H1 (cell line): ENCODE measurements around the gene TMUB1. TPM values are rescaled to one million over a fixed set of nuclear protein-coding genes. Genes with fewer than 3 reads are reported as not detected.

Experiments
- CTCF ChIA-PET: fragments of 300-600 bp; sonication (Branson Sonifier 250); formaldehyde crosslinking; loops from one replicate; lab custom pipeline; 2021; ENCODE audit not compliant: partially characterized antibody; lab: Charles Lee
- POLR2A ChIA-PET: fragments of 300-600 bp; sonication (Branson Sonifier 250); formaldehyde crosslinking; loops from one replicate; lab custom pipeline; 2021; ENCODE audit warnings: inconsistent platforms; ENCODE audit not compliant: partially characterized antibody; lab: Charles Lee
- DNase-seq, 2 experiments: peaks; one replicate each; pipeline versions ENCODE4 v3.0.0 to v3.0.0-alpha.2; 2010 to 2022; ENCODE audit warnings: low spot score in 2 of 2, low read depth in 1 of 2, mixed read lengths in 1 of 2
- FAIRE-seq: peaks from 2 replicates; lab custom pipeline; 2011; peaks lifted over from hg19 to GRCh38; lab: Jason Lieb, UNC
- H2AFZ ChIP-seq: 2 replicates; pipeline ENCODE4 v1.8.1; 2012; ENCODE audit warnings: low read length, inconsistent platforms
- H2AK5ac ChIP-seq: 2 replicates; pipeline ENCODE4 v1.6.1; 2013; ENCODE audit warnings: low read depth, low read length
- H2BK120ac ChIP-seq: replicated peaks from 2 replicates; pipeline ENCODE3; 2013; ENCODE audit warnings: low read depth, low read length, inconsistent platforms
- H2BK12ac ChIP-seq: 2 replicates; pipeline ENCODE4 v1.6.1; 2013; ENCODE audit warnings: low read depth, low read length
- H2BK15ac ChIP-seq: 2 replicates; pipeline ENCODE4 v1.6.1; 2013; ENCODE audit warnings: low read length
- H2BK20ac ChIP-seq: 2 replicates; pipeline ENCODE4 v1.6.1; 2013; ENCODE audit warnings: low read length
- H2BK5ac ChIP-seq: 2 replicates; pipeline ENCODE4 v1.6.1; 2013; ENCODE audit warnings: low read depth, low read length
- H3K14ac ChIP-seq: 2 replicates; pipeline ENCODE4 v1.6.1; 2013; ENCODE audit warnings: inconsistent platforms; ENCODE audit not compliant: insufficient read length
- H3K18ac ChIP-seq: 2 replicates; pipeline ENCODE4 v1.6.1; 2013; ENCODE audit warnings: low read length; ENCODE audit errors: extremely low read depth
- H3K23ac ChIP-seq: 2 replicates; pipeline ENCODE4 v1.6.1; 2013; ENCODE audit warnings: inconsistent platforms; ENCODE audit not compliant: insufficient read length
- H3K23me2 ChIP-seq: 2 replicates; pipeline ENCODE4 v1.6.1; 2013; ENCODE audit warnings: low read depth, low read length
- H3K27ac ChIP-seq: 2 replicates; pipeline ENCODE4 v1.6.1; 2011; ENCODE audit warnings: low read depth, low read length, inconsistent platforms
- H3K27me3 ChIP-seq, 4 experiments: replicated peaks in 1 of 4; 1 replicate in 1 of 4; 2 replicates in 3 of 4; pipeline versions ENCODE4 v1.6.1 to v1.8.1; 2011 to 2013; ENCODE audit warnings: low read length in 3 of 4, mild to moderate bottlenecking in 3 of 4, inconsistent platforms in 2 of 4, mixed read lengths in 2 of 4, moderate library complexity in 1 of 4; ENCODE audit not compliant: control insufficient read depth in 3 of 4, insufficient read depth in 3 of 4; ENCODE audit errors: extremely low read depth in 1 of 4
- H3K36me3 ChIP-seq, 4 experiments: 2 replicates each; pipeline versions ENCODE4 v1.6.1 to v1.8.1; 2011 to 2013; ENCODE audit warnings: mild to moderate bottlenecking in 4 of 4, low read length in 3 of 4, moderate library complexity in 2 of 4, control low read depth in 1 of 4, inconsistent platforms in 1 of 4; ENCODE audit not compliant: insufficient read depth in 4 of 4, control insufficient read depth in 2 of 4
- H3K4ac ChIP-seq: replicated peaks from 2 replicates; pipeline ENCODE3; 2013; ENCODE audit warnings: low read length, low read depth, mixed read lengths, inconsistent platforms; ENCODE audit not compliant: insufficient read length
- H3K4me1 ChIP-seq, 4 experiments: replicated peaks in 1 of 4; 1 replicate in 1 of 4; 2 replicates in 3 of 4; pipeline versions ENCODE4 v1.6.1 to v1.8.1; 2011 to 2013; ENCODE audit warnings: low read length in 3 of 4, inconsistent platforms in 2 of 4, mixed read lengths in 1 of 4; ENCODE audit not compliant: insufficient read depth in 4 of 4, control insufficient read depth in 3 of 4
- H3K4me2 ChIP-seq, 2 experiments: 2 replicates each; pipeline versions ENCODE4 v1.6.1 to v1.8.1; 2011 to 2013; ENCODE audit warnings: low read depth in 2 of 2, low read length in 2 of 2, control low read depth in 1 of 2, inconsistent platforms in 1 of 2, mild to moderate bottlenecking in 1 of 2; ENCODE audit not compliant: insufficient read depth in 1 of 2
- H3K4me3 ChIP-seq, 4 experiments: fragments of 200-600, 300-600 bp in 1 of 4; sonication (generic), shearing (Covaris generic), sonication (Bioruptor Twin) in 1 of 4; 2 replicates each; pipeline versions ENCODE4 v1.5.1 to v1.8.1; 2011 to 2016; ENCODE audit warnings: low read length in 4 of 4, low read depth in 3 of 4, control low read depth in 2 of 4, inconsistent platforms in 2 of 4, mild to moderate bottlenecking in 2 of 4, mixed read lengths in 1 of 4, moderate library complexity in 1 of 4; ENCODE audit not compliant: insufficient read depth in 2 of 4; ENCODE audit errors: extremely low read depth in 1 of 4
- H3K56ac ChIP-seq: replicated peaks from 2 replicates; pipeline ENCODE3; 2013; ENCODE audit warnings: low read depth, mild to moderate bottlenecking, mixed read lengths, low read length, inconsistent platforms; ENCODE audit not compliant: insufficient read length
- H3K79me1 ChIP-seq: 2 replicates; pipeline ENCODE4 v1.6.1; 2013; ENCODE audit warnings: low read depth, low read length, control low read depth
- H3K79me2 ChIP-seq, 2 experiments: 2 replicates each; pipeline versions ENCODE4 v1.6.1 to v1.8.1; 2012 to 2013; ENCODE audit warnings: low read length in 2 of 2, mild to moderate bottlenecking in 2 of 2, inconsistent platforms in 1 of 2; ENCODE audit not compliant: insufficient read depth in 2 of 2, control insufficient read depth in 1 of 2
- H3K9ac ChIP-seq, 4 experiments: replicated peaks in 1 of 4; 1 replicate in 1 of 4; 2 replicates in 3 of 4; pipeline versions ENCODE4 v1.6.1 to v1.8.1; 2011 to 2013; ENCODE audit warnings: low read depth in 3 of 4, low read length in 3 of 4, control low read depth in 2 of 4, mild to moderate bottlenecking in 2 of 4, moderate library complexity in 2 of 4, inconsistent platforms in 1 of 4; ENCODE audit errors: extremely low read depth in 1 of 4
- H3K9me3 ChIP-seq, 2 experiments: 2 replicates each; pipeline versions ENCODE4 v1.6.1 to v1.8.1; 2012 to 2013; ENCODE audit warnings: mild to moderate bottlenecking in 2 of 2, moderate library complexity in 2 of 2, control low read depth in 1 of 2, inconsistent platforms in 1 of 2, low read depth in 1 of 2, low read length in 1 of 2, mixed read lengths in 1 of 2; ENCODE audit not compliant: insufficient read depth in 2 of 2
- H4K20me1 ChIP-seq, 2 experiments: replicated peaks in 1 of 2; 2 replicates each; pipeline versions ENCODE3 to v1.8.1; 2011 to 2013; ENCODE audit warnings: inconsistent platforms in 2 of 2, low read length in 2 of 2, mild to moderate bottlenecking in 1 of 2; ENCODE audit not compliant: insufficient read depth in 2 of 2, control insufficient read depth in 1 of 2
- H4K5ac ChIP-seq: 2 replicates; pipeline ENCODE4 v1.6.1; 2013; ENCODE audit warnings: low read length, low read depth, mixed read lengths, inconsistent platforms; ENCODE audit not compliant: insufficient read length
- H4K8ac ChIP-seq: 2 replicates; pipeline ENCODE4 v1.8.0; 2013; ENCODE audit warnings: mild to moderate bottlenecking, moderate library complexity, low read length, inconsistent platforms; ENCODE audit not compliant: insufficient read depth; ENCODE audit errors: extremely low read depth
- H4K91ac ChIP-seq: replicated peaks from 2 replicates; pipeline ENCODE3; 2013; ENCODE audit warnings: low read length, mixed read lengths, inconsistent platforms; ENCODE audit not compliant: insufficient read length
- CBX5 ChIP-seq: fragments of 300-800, 300-1000 bp; sonication (generic); IDR thresholded peaks from 2 replicates; pipeline ENCODE4 v1.7.1; 2016; ENCODE audit warnings: antibody characterized with exemption, low read length, low read depth
- CBX8 ChIP-seq: fragments of 300-800, 300-1000 bp; sonication (generic); IDR thresholded peaks from 2 replicates; pipeline ENCODE4 v1.7.1; 2016; ENCODE audit warnings: low read depth, low read length, borderline replicate concordance
- CHD1 ChIP-seq: IDR thresholded peaks from 2 replicates; pipeline ENCODE4 v1.6.1; 2012; ENCODE audit warnings: low read depth, low read length, improper control_type of control experiment
- HDAC2 ChIP-seq, 2 experiments: fragments of 300-600 bp in 1 of 2; sonication (generic) in 1 of 2; IDR thresholded peaks; 2 replicates each; pipeline ENCODE4 v1.6.1; 2011 to 2012; ENCODE audit warnings: low read depth in 2 of 2, low read length in 2 of 2, mild to moderate bottlenecking in 2 of 2, moderate library complexity in 2 of 2, borderline replicate concordance in 1 of 2, inconsistent platforms in 1 of 2
- MAFK ChIP-seq: IDR thresholded peaks from 2 replicates; pipeline ENCODE4 v1.6.1; 2012; ENCODE audit warnings: low read depth, mild to moderate bottlenecking, improper control_type of control experiment, low read length
- NANOG ChIP-seq: IDR thresholded peaks from 2 replicates; pipeline ENCODE4 v1.6.1; 2011; ENCODE audit warnings: low read length, low read depth, mild to moderate bottlenecking, inconsistent platforms; ENCODE audit not compliant: insufficient read depth, poor library complexity, severe bottlenecking
- POLR2A ChIP-seq, 2 experiments: IDR thresholded peaks; 1 replicate in 1 of 2; 2 replicates in 1 of 2; pipeline ENCODE4 v1.6.1; 2011; ENCODE audit warnings: low read depth in 2 of 2, low read length in 2 of 2, mild to moderate bottlenecking in 2 of 2; ENCODE audit errors: control extremely low read depth in 1 of 2
- POU5F1 ChIP-seq: IDR thresholded peaks from 2 replicates; pipeline ENCODE4 v1.6.1; 2011; ENCODE audit warnings: low read depth, mild to moderate bottlenecking, low read length, moderate library complexity
- RXRA ChIP-seq: IDR thresholded peaks from 2 replicates; pipeline ENCODE4 v1.6.1; 2011; ENCODE audit warnings: low read depth, mild to moderate bottlenecking, low read length, moderate library complexity; ENCODE audit not compliant: insufficient read depth
- SIRT6 ChIP-seq: IDR thresholded peaks from one replicate; pipeline ENCODE4 v1.7.1; 2012; ENCODE audit warnings: low read length, inconsistent platforms
- TAF7 ChIP-seq: optimal IDR thresholded peaks from 2 replicates; pipeline ENCODE3; 2011; ENCODE audit warnings: low read depth, mild to moderate bottlenecking, inconsistent platforms, low read length, moderate library complexity, borderline replicate concordance
- YY1 ChIP-seq: IDR thresholded peaks from 2 replicates; pipeline ENCODE4 v1.6.1; 2011; ENCODE audit warnings: low read depth, mild to moderate bottlenecking, low read length
- ZNF274 ChIP-seq: IDR thresholded peaks from 2 replicates; pipeline ENCODE4 v1.7.0; 2012; ENCODE audit warnings: low read length, borderline replicate concordance; ENCODE audit errors: extremely low read depth
- WGBS, 2 experiments: shearing (Covaris generic) in 1 of 2; methylation state at CpG; one replicate each; pipeline versions ENCODE4 v1.1.6 to v1.1.7; 2013 to 2015; ENCODE audit warnings: low lambda C conversion rate in 2 of 2, mixed read lengths in 2 of 2, inconsistent platforms in 1 of 2, low coverage in 1 of 2, missing lambda C conversion rate in 1 of 2; ENCODE audit not compliant: insufficient replicate concordance in 2 of 2, insufficient coverage in 1 of 2, insufficient read length in 1 of 2; ENCODE audit errors: extremely low coverage in 1 of 2, missing lambda C conversion rate in 1 of 2; 5-methylcytosine and 5-hydroxymethylcytosine counted together
- polyA plus RNA-seq, 7 experiments: library from polyadenylated mRNA; depleted of rRNA in 3 of 7; stranded (reverse) in 5 of 7; unstranded in 2 of 7; fragments of >200 nt in 5 of 7; fragments of 200-250 nt in 2 of 7; gene quantifications; 1 replicate in 5 of 7; 2 replicates in 1 of 7; 4 replicates in 1 of 7; pipeline versions ENCODE4 v1.2.1 to v1.2.3, GENCODE V29; 2011 to 2013; ENCODE audit warnings: missing spikeins in 2 of 7, mixed read lengths in 2 of 7
- total RNA-seq: library from RNA; stranded (reverse); fragmentation: NEBNext Ultra II Directional; extraction: Animal tissue kit (Norgen Biotek cat#: 25700); gene quantifications from 2 replicates; pipeline ENCODE4 v1.2.1, GENCODE V29; 2021
- TF ChIP-seq, protein P1 (sequence below): IDR thresholded peaks from 2 replicates; pipeline ENCODE4 v1.6.1; 2012; ENCODE audit warnings: inconsistent platforms

The TMUB1 gene
- total and polyA plus RNA-seq, 2 of the 8 experiments (the other 6 are each of a cell fraction or from before 2014, with no cell fraction given), result 41.4 to 56.2 TPM

DNA sequence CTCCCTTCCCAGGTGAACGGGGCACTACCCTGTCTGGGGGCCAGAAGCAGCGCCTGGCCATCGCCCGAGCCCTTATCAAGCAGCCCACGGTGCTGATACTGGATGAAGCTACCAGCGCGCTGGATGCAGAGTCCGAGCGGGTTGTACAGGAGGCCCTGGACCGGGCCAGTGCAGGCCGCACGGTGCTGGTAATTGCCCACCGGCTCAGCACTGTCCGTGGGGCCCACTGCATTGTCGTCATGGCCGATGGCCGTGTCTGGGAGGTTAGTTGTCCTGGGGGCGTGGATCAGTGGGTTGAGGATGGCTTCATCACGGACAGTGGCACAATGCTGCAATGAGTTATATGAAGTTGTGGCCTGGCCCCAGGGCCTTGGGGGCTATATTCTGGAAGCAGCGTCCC, 39.3 kb downstream of the TMUB1 start:
- H3K9me3 ChIP-seq, result no peaks in the 10 kb centered on the region
- no peak overlapping the region for H3K4ac ChIP-seq
- H4K5ac ChIP-seq, result no peak overlapping the region
- H2BK20ac ChIP-seq, result no peak overlapping the region
- no peak overlapping the region for H3K4me3 ChIP-seq
- ChIA-PET CTCF (interaction anchor here (3.5 kb wide), 1 partner anchor 12 kb away, joined by 20 read pairs; no protein-coding TSS in a partner anchor), POLR2A (interaction anchor here (1.0 to 1.2 kb wide), 2 partner anchors 8 to 28 kb away, joined by 3 read pairs; no protein-coding TSS in a partner anchor)
- H3K27ac ChIP-seq, result no peak overlapping the region
- no peak overlapping the region for H2BK12ac ChIP-seq
- no peak overlapping the region for H3K56ac ChIP-seq
- H2BK120ac ChIP-seq, result no peak overlapping the region
- H4K20me1 ChIP-seq, result peaks cover 2 to 6% of the 10 kb centered on the region in 2 experiments
- TF ChIP-seq NANOG (no peak), YY1 (no peak), TAF7 (no peak), POU5F1 (no peak), CBX8 (no peak), CHD1 (no peak), SIRT6 (no peak), POLR2A (IDR thresholded peaks at IDR 0.05; ENCODE audit: control extremely low read depth in 1 of 2, low read depth in 2 of 2, low read length in 2 of 2) (no peak), MAFK (no peak), RXRA (no peak), HDAC2 (IDR thresholded peaks at IDR 0.05; ENCODE audit: borderline replicate concordance in 1 of 2, low read depth in 2 of 2, low read length in 2 of 2) (no peak), ZNF274 (no peak), CBX5 (no peak)
- TF ChIP-seq, protein P1, sequence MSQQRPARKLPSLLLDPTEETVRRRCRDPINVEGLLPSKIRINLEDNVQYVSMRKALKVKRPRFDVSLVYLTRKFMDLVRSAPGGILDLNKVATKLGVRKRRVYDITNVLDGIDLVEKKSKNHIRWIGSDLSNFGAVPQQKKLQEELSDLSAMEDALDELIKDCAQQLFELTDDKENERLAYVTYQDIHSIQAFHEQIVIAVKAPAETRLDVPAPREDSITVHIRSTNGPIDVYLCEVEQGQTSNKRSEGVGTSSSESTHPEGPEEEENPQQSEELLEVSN, result no peak
- 87% methylated on average over 19 of the region's 20 CpGs; no CpG with 5 or more reads in 1 of the 2 experiments for WGBS, 2 experiments
- H3K23ac ChIP-seq, result no peak overlapping the region
- H3K14ac ChIP-seq, result no peak overlapping the region
- FAIRE-seq (no peak), DNase-seq (no peak)
- no peak overlapping the region for H3K9ac ChIP-seq
- H2AFZ ChIP-seq, result no peak overlapping the region
- H3K27me3 ChIP-seq, result peaks cover 0 to 9% (median 3%) of the 10 kb centered on the region in 4 experiments; a peak in 4 of 7 replicates
- H4K91ac ChIP-seq, result no peak overlapping the region
- H2BK15ac ChIP-seq, result no peak overlapping the region
- H2BK5ac ChIP-seq, result no peak overlapping the region
- no peaks in the 10 kb centered on the region for H3K23me2 ChIP-seq
- H2AK5ac ChIP-seq, result no peak overlapping the region
- no peaks in the 10 kb centered on the region for H3K36me3 ChIP-seq
- no peak overlapping the region for H3K18ac ChIP-seq
- H3K79me1 ChIP-seq, result no peaks in the 10 kb centered on the region
- H3K4me2 ChIP-seq, result no peak overlapping the region
- no peaks in the 10 kb centered on the region for H3K79me2 ChIP-seq
- H4K8ac ChIP-seq, result no peak overlapping the region
- H3K4me1 ChIP-seq, result no peaks in the 10 kb centered on the region
